ENCODE measurements around the gene TRIB2.

GRCh38 chr2:12683457-12684100 lies 33.2 kb upstream of the TRIB2 start:
- no peak for TF ChIP-seq CTCF (IDR thresholded peaks at IDR 0.05; ENCODE audit: poor library complexity)
- TF ChIP-seq EZH2 (IDR thresholded peaks at IDR 0.05; ENCODE audit: borderline replicate concordance): no peak
- no peak for TF ChIP-seq EZH2phosphoT487 (IDR thresholded peaks at IDR 0.05; ENCODE audit: low read depth, severe bottlenecking, unreplicated experiment)

Measured in hepatocyte (in vitro differentiated cells).